Lower leg skin (tissue), 3 donors: ENCODE results near the gene USB1.

Experiments
- POLR2A ChIP-seq, 2 donors: fragments of 450-650 bp; IDR thresholded peaks; one replicate each; pipeline ENCODE4 v1.6.1; 2016 to 2017; ENCODE audit warnings: antibody characterized with exemption in 2 of 2, mild to moderate bottlenecking in 1 of 2, moderate library complexity in 1 of 2
- TF ChIP-seq, protein P1 (sequence below), 3 donors: fragments of 450-650 bp; IDR thresholded peaks; one replicate each; pipeline ENCODE4 v1.5.1; 2016; ENCODE audit warnings: antibody characterized with exemption in 3 of 3, mild to moderate bottlenecking in 3 of 3, moderate library complexity in 2 of 3

GRCh38 chr16:58040496-58040846 is 39.3 kb downstream of the USB1 start:
- TF ChIP-seq, protein P1, sequence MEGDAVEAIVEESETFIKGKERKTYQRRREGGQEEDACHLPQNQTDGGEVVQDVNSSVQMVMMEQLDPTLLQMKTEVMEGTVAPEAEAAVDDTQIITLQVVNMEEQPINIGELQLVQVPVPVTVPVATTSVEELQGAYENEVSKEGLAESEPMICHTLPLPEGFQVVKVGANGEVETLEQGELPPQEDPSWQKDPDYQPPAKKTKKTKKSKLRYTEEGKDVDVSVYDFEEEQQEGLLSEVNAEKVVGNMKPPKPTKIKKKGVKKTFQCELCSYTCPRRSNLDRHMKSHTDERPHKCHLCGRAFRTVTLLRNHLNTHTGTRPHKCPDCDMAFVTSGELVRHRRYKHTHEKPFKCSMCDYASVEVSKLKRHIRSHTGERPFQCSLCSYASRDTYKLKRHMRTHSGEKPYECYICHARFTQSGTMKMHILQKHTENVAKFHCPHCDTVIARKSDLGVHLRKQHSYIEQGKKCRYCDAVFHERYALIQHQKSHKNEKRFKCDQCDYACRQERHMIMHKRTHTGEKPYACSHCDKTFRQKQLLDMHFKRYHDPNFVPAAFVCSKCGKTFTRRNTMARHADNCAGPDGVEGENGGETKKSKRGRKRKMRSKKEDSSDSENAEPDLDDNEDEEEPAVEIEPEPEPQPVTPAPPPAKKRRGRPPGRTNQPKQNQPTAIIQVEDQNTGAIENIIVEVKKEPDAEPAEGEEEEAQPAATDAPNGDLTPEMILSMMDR (IDR thresholded peaks at IDR 0.05), result no peak
- no peak for TF ChIP-seq POLR2A (IDR thresholded peaks at IDR 0.05)
